Ovary (tissue), 9 donors: Measurements from ENCODE around the gene MED23. TPM values are rescaled to one million over a fixed set of nuclear protein-coding genes. Genes with fewer than 3 reads are reported as not detected.
"Not testable (repeated sequence)": the region's sequence is repeated elsewhere in the genome, so short reads cannot be mapped to it uniquely, and the experiment has no call there.

Experiments
- DNase-seq, 5 donors: peaks; one replicate each; pipeline ENCODE4 v3.0.0-alpha.2; 2019 to 2020
- H3K27ac ChIP-seq, 2 donors: fragments of 200-600 bp; one replicate each; pipeline versions ENCODE4 v1.5.1 to v1.8.0; 2019 to 2022
- H3K27me3 ChIP-seq: fragments of 200-600 bp; one replicate; pipeline ENCODE4 v1.8.0; 2022
- H3K36me3 ChIP-seq: fragments of 200-600 bp; sonication (generic); one replicate; pipeline ENCODE4 v1.5.1; 2019
- H3K4me1 ChIP-seq: one replicate; pipeline ENCODE4 v1.8.1; 2013; ENCODE audit warnings: mild to moderate bottlenecking, moderate library complexity; ENCODE audit not compliant: insufficient read depth
- H3K4me3 ChIP-seq: fragments of 200-600 bp; sonication (generic); one replicate; pipeline ENCODE4 v1.5.1; 2017
- H3K9me3 ChIP-seq, 2 donors: fragments of 200-600 bp in 1 of 2; sonication (generic) in 1 of 2; one replicate each; pipeline versions ENCODE4 v1.5.1 to v1.8.1; 2013 to 2019; ENCODE audit warnings: mild to moderate bottlenecking in 1 of 2, moderate library complexity in 1 of 2
- CTCF ChIP-seq, 3 donors: fragments of 450-650 bp in 2 of 3; fragments of 200-600 bp in 1 of 3; IDR thresholded peaks; one replicate each; pipeline versions ENCODE4 v1.5.1 to v1.8.0; 2016 to 2022; ENCODE audit warnings: antibody characterized with exemption in 3 of 3, mild to moderate bottlenecking in 1 of 3
- EP300 ChIP-seq: sonication (generic); formaldehyde crosslinking; IDR thresholded peaks from one replicate; pipeline ENCODE4 v1.6.1; 2017; ENCODE audit warnings: antibody characterized with exemption
- POLR2A ChIP-seq: fragments of 450-650 bp; IDR thresholded peaks from one replicate; pipeline ENCODE4 v1.6.1; 2017; ENCODE audit warnings: antibody characterized with exemption, mild to moderate bottlenecking, moderate library complexity
- WGBS, 3 donors: extraction: QIAGEN DNeasy Blood & Tissue Kit in 1 of 3; methylation state at CpG; one replicate each; pipeline versions ENCODE4 v1.1.5 to v1.1.7; 2013 to 2017; 5-methylcytosine and 5-hydroxymethylcytosine counted together
- intact Hi-C, 4 donors: fragments of 100-400 bp; cut with DNase I; formaldehyde crosslinking; loops; one replicate each; pipeline versions ENCODE4 v1.11.0 to v1.15.1; 2022 to 2023
- polyA plus RNA-seq, 2 donors: library from polyadenylated mRNA; stranded (reverse); fragments of 200-250 nt in 1 of 2; fragments of 350-450 nt in 1 of 2; fragmentation: Illumina TruSeq in 1 of 2; extraction: RNeasy Lipid Tissue Mini Kit (QIAGEN cat#74804) in 1 of 2; gene quantifications; one replicate each; pipeline ENCODE4 v1.2.3, GENCODE V29; 2013 to 2014
- total RNA-seq, 7 donors: library from RNA; depleted of rRNA in 2 of 7; stranded (reverse); fragments of >200 nt in 2 of 7; fragmentation: NEBNext Ultra II Directional in 3 of 7; extraction: Animal tissue kit (Norgen Biotek cat#: 25700) in 3 of 7; gene quantifications; one replicate each; pipeline versions ENCODE4 v1.1.0 to v1.2.4, GENCODE V29; 2016 to 2023
- donor health status: DM: no; HTN: no; CAD: no; lungs with moderate emphysema.
- donor health status: DM: no; HTN: no; CAD: no.
- donor health status: Bipolar disorder and iron deficiency.
- donor health status: DM: yes; HTN: yes; CAD: no.
- donor health status: DM: no; HTN: no; CAD: no.
- donor health status: DM: yes; HTN: yes; CAD: no.

Gene MED23
- total and polyA plus RNA-seq, 9 donors, result 11.2 to 28.5 (median 24.2) TPM

- Histone ChIP-seq H3K36me3 (no peaks in the 10 kb centered on the region), H3K9me3 (no peaks in the 10 kb centered on the region), H3K4me3 (no peak overlapping the region), H3K4me1 (no peaks in the 10 kb centered on the region), H3K27me3 (no peaks in the 10 kb centered on the region), H3K27ac (no peak overlapping the region)
- intact Hi-C loops, result no loop called here
- no peak for TF ChIP-seq POLR2A
- TF ChIP-seq EP300, result no peak
- TF ChIP-seq CTCF (IDR thresholded peaks at IDR 0.05), result no peak
- 61 to 82% (median 73%) methylated on average over 1 of the region's 1 CpG for WGBS, 3 donors
- no peak for DNase-seq
Observed at GRCh38 chr6:131548441-131548840, 79.6 kb downstream of the MED23 start.

DNA sequence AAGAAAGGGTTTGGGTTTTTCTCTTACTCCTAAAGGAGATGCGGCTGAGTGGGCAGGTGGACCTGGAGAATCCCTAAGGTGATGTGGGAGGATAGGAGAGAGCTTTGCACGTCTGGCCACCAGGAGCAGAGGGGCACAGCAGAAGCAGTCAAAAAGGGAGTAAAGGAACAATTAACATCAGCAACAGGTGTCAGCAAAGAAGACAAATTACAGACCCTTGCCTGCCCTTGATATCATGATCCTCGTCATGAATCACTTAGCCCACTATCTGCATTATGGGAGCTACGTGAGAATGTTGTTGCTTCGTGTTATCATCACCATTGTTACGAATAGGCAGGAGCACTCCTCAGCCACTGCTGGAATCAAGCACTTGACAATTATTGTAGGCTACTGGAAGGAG is 80.6 kb downstream of the MED23 start:
- WGBS, 3 donors, result 61 to 78% (median 73%) methylated on average over 6 of the region's 6 CpGs
- no peak for DNase-seq
- Histone ChIP-seq H3K4me3 (no peak overlapping the region), H3K36me3 (no peaks in the 10 kb centered on the region), H3K9me3 (no peaks in the 10 kb centered on the region), H3K27me3 (no peaks in the 10 kb centered on the region), H3K27ac (no peak overlapping the region), H3K4me1 (no peaks in the 10 kb centered on the region)
- TF ChIP-seq CTCF (IDR thresholded peaks at IDR 0.05), result no peak
- TF ChIP-seq EP300, result no peak
- no peak for TF ChIP-seq POLR2A
- intact Hi-C loops, result no loop called here

DNA sequence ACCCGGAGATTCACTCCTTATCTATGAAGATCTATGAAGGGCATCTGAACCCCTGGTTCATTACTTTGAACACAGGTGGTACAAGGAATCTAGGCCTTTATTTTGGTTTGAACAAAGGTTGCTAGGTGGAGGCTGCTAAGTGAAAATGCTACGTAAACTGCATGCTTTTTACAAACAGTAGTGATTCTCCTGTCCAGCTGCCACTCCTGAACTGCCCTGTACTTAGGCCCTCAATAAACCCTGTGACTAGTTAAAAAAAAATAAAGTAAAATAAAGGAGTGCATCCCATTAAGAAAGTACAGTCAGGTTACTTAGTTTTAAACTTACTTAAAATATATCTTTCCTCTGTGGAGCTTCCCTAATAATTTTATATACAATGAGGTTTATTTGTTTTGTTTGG is 82.7 kb downstream of the MED23 start:
- H3K4me3 ChIP-seq, result no peak overlapping the region
- WGBS, 3 donors, result 70 to 78% (median 74%) methylated on average over 2 of the region's 2 CpGs
- TF ChIP-seq POLR2A (no peak), EP300 (no peak), CTCF (IDR thresholded peaks at IDR 0.05) (no peak)
- intact Hi-C loops, result no loop called here
- H3K4me1 ChIP-seq, result no peaks in the 10 kb centered on the region
- H3K27ac ChIP-seq, result no peak overlapping the region
- no peaks in the 10 kb centered on the region for H3K36me3 ChIP-seq
- DNase-seq, result no peak
- no peaks in the 10 kb centered on the region for H3K27me3 ChIP-seq
- no peaks in the 10 kb centered on the region for H3K9me3 ChIP-seq

DNA sequence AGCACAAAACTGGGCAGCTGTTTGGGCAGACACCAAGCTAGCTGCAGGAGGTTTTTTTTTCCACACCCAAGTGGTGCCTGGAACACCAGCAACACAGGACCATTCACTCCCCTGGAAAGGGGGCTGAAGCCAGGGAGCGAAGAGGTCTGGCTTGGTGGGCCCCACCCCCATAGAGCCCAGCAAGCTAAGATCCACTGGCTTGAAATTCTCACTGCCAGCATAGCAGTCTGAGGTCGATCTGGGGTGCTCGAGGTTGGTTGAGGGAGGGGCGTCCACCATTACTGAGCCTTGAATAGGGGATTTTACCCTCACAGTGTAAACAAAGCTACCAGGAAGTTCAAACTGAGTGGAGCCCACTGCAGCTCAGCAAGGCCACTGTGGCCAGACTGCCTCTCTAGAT is 89.4 kb downstream of the MED23 start:
- 78 to 84% (median 82%) methylated on average over 4 of the region's 4 CpGs for WGBS, 3 donors
- H3K4me1 ChIP-seq, H3K27me3 ChIP-seq, H3K36me3 ChIP-seq, H3K27ac ChIP-seq, H3K4me3 ChIP-seq, DNase-seq, H3K9me3 ChIP-seq, intact Hi-C loops: not testable (repeated sequence)

DNA sequence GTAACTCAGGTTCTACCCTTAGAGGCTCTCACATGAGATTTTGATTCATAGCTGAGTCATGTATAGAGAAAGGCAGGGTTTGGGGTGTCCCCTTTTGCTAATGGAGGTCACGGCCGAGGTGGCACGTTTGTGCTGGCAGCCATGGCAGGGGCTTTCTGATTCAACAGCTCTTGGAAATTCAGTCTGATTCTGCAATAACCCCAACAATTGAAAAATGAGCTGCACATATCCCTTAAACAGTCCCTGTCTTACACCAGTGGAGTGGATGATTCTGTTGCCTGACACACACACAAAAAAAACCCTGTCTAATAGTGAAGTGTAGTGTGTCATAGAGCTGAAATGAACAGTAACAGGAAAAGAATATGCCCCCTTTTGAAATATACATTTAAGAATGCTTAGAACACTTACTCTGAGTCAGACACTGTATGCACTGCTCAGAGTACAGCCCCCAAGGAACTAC is 95.4 kb downstream of the MED23 start:
- Histone ChIP-seq H3K9me3 (no peaks in the 10 kb centered on the region), H3K27ac (no peak overlapping the region), H3K4me1 (no peaks in the 10 kb centered on the region), H3K27me3 (no peaks in the 10 kb centered on the region), H3K36me3 (no peaks in the 10 kb centered on the region), H3K4me3 (no peak overlapping the region)
- TF ChIP-seq CTCF (IDR thresholded peaks at IDR 0.05), result no peak
- TF ChIP-seq POLR2A, result no peak
- TF ChIP-seq EP300, result no peak
- DNase-seq, result no peak
- WGBS, 3 donors, result 75 to 78% (median 78%) methylated on average over 3 of the region's 3 CpGs
- intact Hi-C loops, result no loop called here

DNA sequence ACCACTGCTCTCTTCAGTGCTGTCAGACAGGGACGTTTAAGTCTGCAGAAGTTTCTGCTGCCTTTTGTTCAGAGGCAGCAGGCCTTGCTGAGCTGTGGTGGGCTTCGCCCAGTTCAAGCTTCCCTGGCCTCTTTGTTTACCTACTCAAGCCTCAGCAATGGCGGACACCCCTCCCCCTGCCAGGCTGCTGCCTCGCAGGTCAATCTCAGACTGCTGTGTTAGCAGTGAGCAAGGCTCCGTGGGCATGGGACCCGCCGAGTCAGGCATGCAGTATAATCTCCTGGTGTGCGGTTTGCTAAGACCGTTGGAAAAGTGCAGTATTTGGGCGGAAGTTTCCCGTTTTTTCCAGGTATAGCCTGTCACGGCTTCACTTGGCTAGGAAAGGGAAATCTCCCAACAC is 96.4 kb downstream of the MED23 start:
- H3K36me3 ChIP-seq, intact Hi-C loops, H3K27me3 ChIP-seq, H3K27ac ChIP-seq, H3K4me3 ChIP-seq, H3K4me1 ChIP-seq, DNase-seq, H3K9me3 ChIP-seq: not testable (repeated sequence)
- 88 to 89% (median 89%) methylated on average over 12 of the region's 12 CpGs for WGBS, 3 donors

- H3K4me3 ChIP-seq, H3K36me3 ChIP-seq, H3K9me3 ChIP-seq, intact Hi-C loops, H3K4me1 ChIP-seq, H3K27me3 ChIP-seq, DNase-seq, H3K27ac ChIP-seq: not testable (repeated sequence)
- WGBS, 3 donors, result 95 to 96% (median 96%) methylated on average over 5 of the region's 5 CpGs
Observed at GRCh38 chr6:131530936-131531335, 97.1 kb downstream of the MED23 start.
